ENCODE results near the gene DDX27. TPM values are rescaled to one million over a fixed set of nuclear protein-coding genes. Genes with fewer than 3 reads are reported as not detected.

DDX27 gene
- total RNA-seq, 1 donor from 2014 or later: 17.3 TPM

DNA sequence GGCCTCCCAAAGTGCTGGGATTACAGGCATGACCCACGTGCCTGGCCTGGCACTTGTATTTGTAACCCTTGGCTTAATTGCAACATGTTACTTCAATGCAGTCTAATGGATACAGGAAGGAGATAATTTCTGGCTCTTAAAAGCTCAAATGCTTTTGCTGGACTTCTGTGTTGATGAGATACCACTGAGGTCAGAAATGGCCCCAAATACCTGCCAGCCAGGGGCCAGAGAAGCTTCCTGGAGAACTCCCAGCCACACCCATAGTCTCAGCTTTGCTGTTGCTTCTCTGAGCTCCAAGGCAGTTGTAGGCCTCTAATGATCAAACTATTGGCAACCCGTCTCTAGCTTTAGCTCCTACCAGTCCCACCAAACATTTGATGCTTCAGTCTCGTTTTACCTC, 72.8 kb downstream of the DDX27 start:
- TF ChIP-seq, protein P1, sequence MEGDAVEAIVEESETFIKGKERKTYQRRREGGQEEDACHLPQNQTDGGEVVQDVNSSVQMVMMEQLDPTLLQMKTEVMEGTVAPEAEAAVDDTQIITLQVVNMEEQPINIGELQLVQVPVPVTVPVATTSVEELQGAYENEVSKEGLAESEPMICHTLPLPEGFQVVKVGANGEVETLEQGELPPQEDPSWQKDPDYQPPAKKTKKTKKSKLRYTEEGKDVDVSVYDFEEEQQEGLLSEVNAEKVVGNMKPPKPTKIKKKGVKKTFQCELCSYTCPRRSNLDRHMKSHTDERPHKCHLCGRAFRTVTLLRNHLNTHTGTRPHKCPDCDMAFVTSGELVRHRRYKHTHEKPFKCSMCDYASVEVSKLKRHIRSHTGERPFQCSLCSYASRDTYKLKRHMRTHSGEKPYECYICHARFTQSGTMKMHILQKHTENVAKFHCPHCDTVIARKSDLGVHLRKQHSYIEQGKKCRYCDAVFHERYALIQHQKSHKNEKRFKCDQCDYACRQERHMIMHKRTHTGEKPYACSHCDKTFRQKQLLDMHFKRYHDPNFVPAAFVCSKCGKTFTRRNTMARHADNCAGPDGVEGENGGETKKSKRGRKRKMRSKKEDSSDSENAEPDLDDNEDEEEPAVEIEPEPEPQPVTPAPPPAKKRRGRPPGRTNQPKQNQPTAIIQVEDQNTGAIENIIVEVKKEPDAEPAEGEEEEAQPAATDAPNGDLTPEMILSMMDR (IDR thresholded peaks at IDR 0.05): no peak
- no peak for DNase-seq (ENCODE audit: low spot score in 2 of 2)
- Histone ChIP-seq H3K27ac (no peak overlapping the region), H3K4me1 (no peaks in the 10 kb centered on the region), H3K27me3 (no peaks in the 10 kb centered on the region), H3K9me3 (peaks cover 6 to 7% of the 10 kb centered on the region in 2 donors), H3K36me3 (peaks cover 35 to 57% of the 10 kb centered on the region in 2 donors), H3K4me3 (no peak overlapping the region)
- intact Hi-C loops (cut with DNase I): no loop called here

DNA sequence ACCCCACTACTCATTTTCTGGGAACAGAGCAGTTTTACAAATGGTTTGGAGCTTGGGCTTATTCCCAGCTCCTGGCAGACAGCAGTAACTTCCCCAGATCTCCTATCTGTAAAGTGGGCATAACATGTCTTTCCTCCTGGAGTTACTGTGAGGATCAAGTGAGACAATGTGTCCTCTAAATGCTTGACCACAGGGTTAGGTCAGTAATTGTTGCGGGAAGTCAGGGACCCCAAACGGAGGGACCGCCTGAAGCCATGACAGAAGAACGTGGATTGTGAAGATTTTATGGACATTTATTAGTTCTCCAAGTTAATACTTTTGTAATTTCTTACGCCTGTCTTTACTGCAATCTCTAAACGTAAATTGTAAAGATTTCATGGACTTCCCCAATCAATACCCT, 73.9 kb downstream of the DDX27 start:
- Histone ChIP-seq H3K4me1 (no peaks in the 10 kb centered on the region), H3K27me3 (no peaks in the 10 kb centered on the region), H3K36me3 (peaks cover 24 to 46% of the 10 kb centered on the region in 2 donors), H3K4me3 (no peak overlapping the region), H3K27ac (no peak overlapping the region), H3K9me3 (no peaks in the 10 kb centered on the region)
- TF ChIP-seq, protein P1 (IDR thresholded peaks at IDR 0.05): no peak
- intact Hi-C loops (cut with DNase I): no loop called here
- no peak for DNase-seq (ENCODE audit: low spot score in 2 of 2)

Other genes starting within 250 kb of the DDX27 start
- gene CSE1L, start 173.1 kb upstream of the DDX27 start, total RNA-seq: 13.6 TPM
- 59.3 TPM for gene STAU1, start 31.1 kb upstream of the DDX27 start, total RNA-seq
- 49.1 TPM for gene ZNFX1, start 58.6 kb downstream of the DDX27 start, total RNA-seq

Data from ascending aorta (tissue), 2 donors.